ENCODE data around the gene ZNF627.

- TF ChIP-seq CTCF (IDR thresholded peaks at IDR 0.05) (no peak), POLR2A (IDR thresholded peaks at IDR 0.05) (no peak)
These were observed 47.0 kb upstream of the ZNF627 start for GRCh38 chr19:11550265-11550664.
